Measurements from ENCODE around the gene METTL24.

METTL24 gene

GRCh38 chr6:110387986-110388385 lies 29.8 kb upstream of the METTL24 start:
- Histone ChIP-seq H3K4me1 (ENCODE audit: control insufficient read depth, insufficient read depth, low read length) (peaks cover 17% of the 10 kb centered on the region), H3K9ac (ENCODE audit: low read length) (no peak overlapping the region), H3K4me3 (ENCODE audit: low read length) (no peak overlapping the region), H3K9me3 (ENCODE audit: control insufficient read depth, low read length) (no peaks in the 10 kb centered on the region), H3K36me3 (ENCODE audit: control insufficient read depth, insufficient read depth, low read length) (no peaks in the 10 kb centered on the region), H3K27me3 (ENCODE audit: control insufficient read depth, insufficient read depth, low read length) (no peaks in the 10 kb centered on the region)

- no peak overlapping the region for H3K4me3 ChIP-seq (ENCODE audit: low read length)
- H3K27me3 ChIP-seq (ENCODE audit: control insufficient read depth, insufficient read depth, low read length) = no peaks in the 10 kb centered on the region
- no peaks in the 10 kb centered on the region for H3K9me3 ChIP-seq (ENCODE audit: control insufficient read depth, low read length)
- no peaks in the 10 kb centered on the region for H3K36me3 ChIP-seq (ENCODE audit: control insufficient read depth, insufficient read depth, low read length)
- H3K4me1 ChIP-seq (ENCODE audit: control insufficient read depth, insufficient read depth, low read length) = peaks cover 17% of the 10 kb centered on the region
- H3K9ac ChIP-seq (ENCODE audit: low read length) = no peak overlapping the region
These were observed 27.3 kb upstream of the METTL24 start for GRCh38 chr6:110385458-110385863.

GRCh38 chr6:110378552-110378951 lies 20.4 kb upstream of the METTL24 start:
- Histone ChIP-seq H3K36me3 (ENCODE audit: control insufficient read depth, insufficient read depth, low read length) (no peaks in the 10 kb centered on the region), H3K4me3 (ENCODE audit: low read length) (no peak overlapping the region), H3K27me3 (ENCODE audit: control insufficient read depth, insufficient read depth, low read length) (no peaks in the 10 kb centered on the region), H3K9ac (ENCODE audit: low read length) (no peak overlapping the region), H3K4me1 (ENCODE audit: control insufficient read depth, insufficient read depth, low read length) (no peaks in the 10 kb centered on the region), H3K9me3 (ENCODE audit: control insufficient read depth, low read length) (no peaks in the 10 kb centered on the region)

- no peak overlapping the region for H3K4me3 ChIP-seq (ENCODE audit: low read length)
- H3K9me3 ChIP-seq (ENCODE audit: control insufficient read depth, low read length) = no peaks in the 10 kb centered on the region
- no peaks in the 10 kb centered on the region for H3K27me3 ChIP-seq (ENCODE audit: control insufficient read depth, insufficient read depth, low read length)
- no peaks in the 10 kb centered on the region for H3K36me3 ChIP-seq (ENCODE audit: control insufficient read depth, insufficient read depth, low read length)
- no peaks in the 10 kb centered on the region for H3K4me1 ChIP-seq (ENCODE audit: control insufficient read depth, insufficient read depth, low read length)
- H3K9ac ChIP-seq (ENCODE audit: low read length) = no peak overlapping the region
These were observed 10.9 kb upstream of the METTL24 start for GRCh38 chr6:110369066-110369465.

- no peaks in the 10 kb centered on the region for H3K36me3 ChIP-seq (ENCODE audit: control insufficient read depth, insufficient read depth, low read length)
- H3K4me3 ChIP-seq (ENCODE audit: low read length) = no peak overlapping the region
- no peaks in the 10 kb centered on the region for H3K27me3 ChIP-seq (ENCODE audit: control insufficient read depth, insufficient read depth, low read length)
- no peaks in the 10 kb centered on the region for H3K9me3 ChIP-seq (ENCODE audit: control insufficient read depth, low read length)
- no peak overlapping the region for H3K9ac ChIP-seq (ENCODE audit: low read length)
- no peaks in the 10 kb centered on the region for H3K4me1 ChIP-seq (ENCODE audit: control insufficient read depth, insufficient read depth, low read length)
These were observed 10.1 kb upstream of the METTL24 start for GRCh38 chr6:110368284-110368683.

GRCh38 chr6:110367825-110368224 lies 9.7 kb upstream of the METTL24 start:
- Histone ChIP-seq H3K36me3 (ENCODE audit: control insufficient read depth, insufficient read depth, low read length) (no peaks in the 10 kb centered on the region), H3K4me1 (ENCODE audit: control insufficient read depth, insufficient read depth, low read length) (no peaks in the 10 kb centered on the region), H3K9me3 (ENCODE audit: control insufficient read depth, low read length) (no peaks in the 10 kb centered on the region), H3K4me3 (ENCODE audit: low read length) (no peak overlapping the region), H3K9ac (ENCODE audit: low read length) (no peak overlapping the region), H3K27me3 (ENCODE audit: control insufficient read depth, insufficient read depth, low read length) (no peaks in the 10 kb centered on the region)

- Histone ChIP-seq H3K9ac (ENCODE audit: low read length) (no peak overlapping the region), H3K4me3 (ENCODE audit: low read length) (no peak overlapping the region), H3K27me3 (ENCODE audit: control insufficient read depth, insufficient read depth, low read length) (no peaks in the 10 kb centered on the region), H3K4me1 (ENCODE audit: control insufficient read depth, insufficient read depth, low read length) (no peaks in the 10 kb centered on the region), H3K36me3 (ENCODE audit: control insufficient read depth, insufficient read depth, low read length) (no peaks in the 10 kb centered on the region), H3K9me3 (ENCODE audit: control insufficient read depth, low read length) (no peaks in the 10 kb centered on the region)
These were observed 8.8 kb upstream of the METTL24 start for GRCh38 chr6:110366975-110367374.

- Histone ChIP-seq H3K9me3 (ENCODE audit: control insufficient read depth, low read length) (no peaks in the 10 kb centered on the region), H3K9ac (ENCODE audit: low read length) (no peak overlapping the region), H3K27me3 (ENCODE audit: control insufficient read depth, insufficient read depth, low read length) (no peaks in the 10 kb centered on the region), H3K4me1 (ENCODE audit: control insufficient read depth, insufficient read depth, low read length) (no peaks in the 10 kb centered on the region), H3K4me3 (ENCODE audit: low read length) (no peak overlapping the region), H3K36me3 (ENCODE audit: control insufficient read depth, insufficient read depth, low read length) (no peaks in the 10 kb centered on the region)
These were observed 8.1 kb upstream of the METTL24 start for GRCh38 chr6:110366256-110366655.

- Histone ChIP-seq H3K4me1 (ENCODE audit: control insufficient read depth, insufficient read depth, low read length) (no peaks in the 10 kb centered on the region), H3K4me3 (ENCODE audit: low read length) (no peak overlapping the region), H3K27me3 (ENCODE audit: control insufficient read depth, insufficient read depth, low read length) (peaks cover 12% of the 10 kb centered on the region), H3K9me3 (ENCODE audit: control insufficient read depth, low read length) (no peaks in the 10 kb centered on the region), H3K9ac (ENCODE audit: low read length) (no peak overlapping the region), H3K36me3 (ENCODE audit: control insufficient read depth, insufficient read depth, low read length) (no peaks in the 10 kb centered on the region)
These were observed 6.4 kb upstream of the METTL24 start for GRCh38 chr6:110364364-110365105.

GRCh38 chr6:110363748-110364147 lies 5.6 kb upstream of the METTL24 start:
- H3K4me1 ChIP-seq (ENCODE audit: control insufficient read depth, insufficient read depth, low read length) = no peaks in the 10 kb centered on the region
- no peaks in the 10 kb centered on the region for H3K9me3 ChIP-seq (ENCODE audit: control insufficient read depth, low read length)
- no peak overlapping the region for H3K4me3 ChIP-seq (ENCODE audit: low read length)
- no peak overlapping the region for H3K9ac ChIP-seq (ENCODE audit: low read length)
- H3K36me3 ChIP-seq (ENCODE audit: control insufficient read depth, insufficient read depth, low read length) = no peaks in the 10 kb centered on the region
- H3K27me3 ChIP-seq (ENCODE audit: control insufficient read depth, insufficient read depth, low read length) = peaks cover 19% of the 10 kb centered on the region

- peaks cover 39% of the 10 kb centered on the region for H3K27me3 ChIP-seq (ENCODE audit: control insufficient read depth, insufficient read depth, low read length)
- no peak overlapping the region for H3K4me3 ChIP-seq (ENCODE audit: low read length)
- no peaks in the 10 kb centered on the region for H3K36me3 ChIP-seq (ENCODE audit: control insufficient read depth, insufficient read depth, low read length)
- no peaks in the 10 kb centered on the region for H3K4me1 ChIP-seq (ENCODE audit: control insufficient read depth, insufficient read depth, low read length)
- no peaks in the 10 kb centered on the region for H3K9me3 ChIP-seq (ENCODE audit: control insufficient read depth, low read length)
- no peak overlapping the region for H3K9ac ChIP-seq (ENCODE audit: low read length)
These were observed 2.5 kb upstream of the METTL24 start for GRCh38 chr6:110360676-110361075.

- H3K4me3 ChIP-seq (ENCODE audit: low read length) = no peak overlapping the region
- H3K9ac ChIP-seq (ENCODE audit: low read length) = no peak overlapping the region
- peaks cover 39% of the 10 kb centered on the region for H3K27me3 ChIP-seq (ENCODE audit: control insufficient read depth, insufficient read depth, low read length)
- H3K9me3 ChIP-seq (ENCODE audit: control insufficient read depth, low read length) = no peaks in the 10 kb centered on the region
- no peaks in the 10 kb centered on the region for H3K4me1 ChIP-seq (ENCODE audit: control insufficient read depth, insufficient read depth, low read length)
- H3K36me3 ChIP-seq (ENCODE audit: control insufficient read depth, insufficient read depth, low read length) = no peaks in the 10 kb centered on the region
These were observed 1.4 kb upstream of the METTL24 start for GRCh38 chr6:110359556-110359955.
